Anterior cingulate cortex (tissue), 58 donors: ENCODE results near the gene SERTAD4.

Experiments used
- DNase-seq, 58 donors: peaks; one replicate each; lab custom pipeline; 2025; lab: John Stamatoyannopoulos, UW

The SERTAD4 gene

GRCh38 chr1:210294999-210295745 lies 62.6 kb downstream of the SERTAD4 start:
- no peak for DNase-seq
